Measurements from ENCODE around the gene SPACA9. TPM values are rescaled to one million over a fixed set of nuclear protein-coding genes. Genes with fewer than 3 reads are reported as not detected.

Gene SPACA9
- polyA plus RNA-seq, 4 donors = 6.2 to 10.5 (median 8.6) TPM

DNA sequence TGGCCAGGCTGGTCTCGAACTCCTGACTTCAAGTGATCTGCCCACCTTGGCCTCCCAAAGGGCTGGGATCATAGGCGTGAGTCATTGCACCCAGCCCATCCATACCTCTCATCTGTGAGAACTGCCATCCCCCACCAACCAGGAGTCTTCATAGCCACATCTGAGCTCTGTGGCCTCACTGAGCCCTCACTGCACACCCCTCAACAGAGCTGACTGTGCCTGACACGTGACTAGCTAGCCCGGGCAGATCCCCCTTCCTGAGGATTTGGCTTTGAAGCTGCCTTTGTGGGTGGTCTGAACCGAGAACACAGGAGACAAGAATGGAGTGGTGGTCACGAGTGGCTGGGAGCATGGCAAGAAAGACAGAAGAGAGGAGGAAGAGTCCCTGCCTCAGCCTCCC lies 16.2 kb upstream of the SPACA9 start:
- DNase-seq (ENCODE audit: low read depth in 4 of 4, low spot score in 3 of 4) = no peak

DNA sequence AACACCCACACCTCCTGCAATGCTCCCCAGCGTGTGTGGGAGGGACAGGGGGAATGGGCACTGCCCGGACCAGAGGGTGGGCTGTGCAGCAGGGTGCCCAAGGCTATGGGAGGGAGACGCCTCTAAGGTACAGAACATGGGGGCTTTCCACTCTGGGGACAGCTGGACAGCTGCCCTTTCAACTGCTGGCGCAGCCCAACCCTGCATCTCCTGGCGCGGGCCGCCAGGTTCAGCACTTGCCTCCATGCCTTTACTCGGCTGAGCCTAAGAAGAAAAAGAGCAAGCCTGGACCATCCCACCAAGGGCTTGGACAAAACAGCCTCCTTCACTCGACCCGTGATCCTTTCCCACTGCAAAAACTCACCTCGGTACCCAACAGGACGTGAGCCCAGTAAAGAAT lies 15.6 kb upstream of the SPACA9 start:
- DNase-seq (ENCODE audit: low read depth in 4 of 4, low spot score in 3 of 4) = no peak

DNA sequence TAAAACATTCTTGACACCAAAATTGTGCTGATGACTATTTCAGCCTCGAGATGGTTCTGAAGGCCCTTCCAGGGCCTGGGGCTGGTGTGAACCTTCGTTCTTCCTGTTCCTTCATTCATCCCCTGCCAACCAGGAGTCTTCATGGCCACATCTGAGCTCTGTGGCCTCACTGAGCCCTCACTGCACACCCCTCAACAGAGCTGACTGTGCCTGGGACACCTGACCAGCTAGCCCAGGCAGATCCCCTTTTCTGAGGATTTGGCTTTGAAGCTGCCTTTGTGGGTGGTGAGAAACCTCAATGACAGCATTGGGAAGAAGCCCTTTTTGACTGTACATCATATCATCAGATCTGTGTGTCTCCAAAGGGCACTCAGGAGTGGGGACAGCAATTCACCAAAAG lies 14.4 kb upstream of the SPACA9 start:
- no peak for DNase-seq (ENCODE audit: low read depth in 4 of 4, low spot score in 3 of 4)

DNA sequence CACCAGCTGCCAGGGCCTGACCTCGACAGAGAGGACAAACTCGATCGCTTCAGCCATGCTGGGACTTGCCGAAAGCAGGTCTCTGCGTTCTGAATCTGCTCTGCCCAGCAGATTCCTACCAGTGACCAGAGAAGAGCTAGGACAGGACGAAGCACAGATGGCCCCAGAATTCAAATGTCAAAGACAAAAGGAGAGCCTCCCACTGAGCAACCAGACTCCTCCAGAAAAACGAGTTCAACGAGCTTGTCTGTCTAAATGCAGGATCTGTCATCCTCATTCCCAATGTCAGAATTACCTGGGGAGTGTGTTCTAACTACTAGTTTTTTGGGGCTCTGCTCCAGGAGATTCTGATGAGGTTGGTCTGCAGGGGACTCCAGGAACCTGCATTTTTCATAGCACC lies 14.0 kb upstream of the SPACA9 start:
- no peak for DNase-seq (ENCODE audit: low read depth in 4 of 4, low spot score in 3 of 4)

DNA sequence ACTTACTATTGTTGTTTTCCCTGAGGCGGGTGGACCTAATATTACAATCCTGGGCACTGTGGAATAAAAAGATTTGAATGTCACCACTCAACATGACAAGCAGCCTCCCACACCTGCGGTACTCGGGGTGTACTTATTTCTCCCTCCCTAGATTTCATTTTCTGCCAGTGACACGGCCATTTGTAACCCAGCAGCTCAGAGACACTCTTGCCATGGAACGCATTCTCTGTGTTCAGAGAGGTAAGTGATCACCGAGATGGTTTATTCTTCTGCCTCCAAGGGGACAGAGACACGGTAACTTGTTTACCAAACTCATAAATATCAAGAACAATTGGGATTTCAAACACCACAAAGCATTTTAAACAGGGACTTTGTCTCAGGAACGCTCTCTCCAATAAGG lies 11.8 kb upstream of the SPACA9 start:
- no peak for DNase-seq (ENCODE audit: low read depth in 4 of 4, low spot score in 3 of 4)

DNA sequence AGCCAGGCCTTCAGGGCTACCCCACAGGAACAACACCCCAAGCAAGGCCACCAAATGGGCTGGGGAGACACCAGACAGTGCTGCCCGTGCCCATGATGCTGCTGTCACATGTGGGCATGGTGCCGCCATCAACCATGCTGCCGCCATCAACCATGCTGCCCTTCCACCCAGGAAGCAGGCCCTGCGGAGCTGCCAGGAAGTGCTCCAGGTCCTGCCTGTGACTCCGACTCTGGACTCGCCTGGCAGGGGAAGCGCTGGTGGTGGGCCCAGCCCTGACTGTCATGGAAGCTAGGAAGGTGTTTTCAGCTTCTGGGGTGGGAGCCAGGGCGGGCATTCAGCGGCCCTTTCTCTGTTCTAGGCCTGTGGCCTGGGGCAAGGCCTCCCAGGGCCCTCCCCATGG lies 9.4 kb upstream of the SPACA9 start:
- DNase-seq (ENCODE audit: low read depth in 4 of 4, low spot score in 3 of 4) = no peak

DNA sequence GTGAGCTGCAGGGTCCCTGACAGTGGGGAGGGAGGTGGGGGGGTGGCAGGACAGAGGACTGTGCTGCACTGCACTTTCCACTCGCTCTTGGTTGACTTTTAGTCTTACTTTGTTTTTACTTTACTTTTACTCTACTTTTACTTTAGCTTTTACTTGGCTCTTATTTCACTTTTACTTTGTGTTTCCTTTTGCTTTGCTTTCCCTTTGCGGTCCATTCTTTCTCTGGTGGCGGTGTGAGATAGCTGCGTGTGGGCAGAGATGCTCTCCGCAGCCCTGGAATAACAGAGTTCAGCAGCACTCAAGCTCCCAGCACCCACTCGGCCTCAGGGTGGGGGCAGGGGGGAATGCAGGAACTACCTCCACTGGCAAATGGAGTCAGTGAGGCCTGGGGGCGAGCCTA lies 5.3 kb upstream of the SPACA9 start:
- no peak for DNase-seq (ENCODE audit: low read depth in 4 of 4, low spot score in 3 of 4)

DNA sequence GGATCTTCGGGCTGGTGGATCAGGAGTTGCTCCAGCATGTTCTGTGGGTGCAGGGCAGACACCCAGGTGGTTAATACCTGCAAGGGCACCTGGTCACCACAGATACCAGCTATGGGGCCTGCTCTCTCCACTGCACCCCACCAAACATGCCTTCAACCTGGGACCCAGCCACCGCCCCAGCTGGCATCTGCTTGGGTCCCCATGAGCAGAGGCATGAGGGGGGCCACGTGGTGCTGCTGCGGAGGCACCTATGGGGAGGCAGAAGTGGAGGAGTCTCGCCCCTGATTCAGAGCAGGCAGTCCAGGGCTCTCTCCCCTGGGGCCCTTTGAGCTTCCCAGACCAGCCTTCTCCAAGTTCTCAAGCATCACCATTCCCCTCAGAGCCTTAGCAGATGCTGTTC lies 3.5 kb upstream of the SPACA9 start:
- no peak for DNase-seq (ENCODE audit: low read depth in 4 of 4, low spot score in 3 of 4)

DNA sequence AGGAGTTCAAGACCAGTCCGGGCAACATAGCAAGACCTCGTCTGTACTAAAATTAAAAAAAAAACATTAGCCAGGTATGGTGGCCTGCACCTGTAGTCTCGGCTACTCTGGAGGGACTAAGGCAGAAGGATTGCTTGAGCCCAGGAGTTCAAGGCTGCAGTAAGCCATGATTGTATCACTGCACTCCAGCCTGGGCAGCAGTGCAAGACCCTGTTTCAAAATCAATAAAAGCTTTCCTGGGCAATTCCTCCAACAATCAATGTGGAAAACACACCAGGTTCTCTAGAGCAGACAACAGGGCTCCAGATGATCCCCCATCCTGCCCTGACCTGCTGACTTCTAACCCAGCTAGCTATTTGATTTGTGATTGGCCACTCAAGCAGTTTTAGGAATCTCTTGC lies 1.8 kb upstream of the SPACA9 start:
- no peak for DNase-seq (ENCODE audit: low read depth in 4 of 4, low spot score in 3 of 4)

DNA sequence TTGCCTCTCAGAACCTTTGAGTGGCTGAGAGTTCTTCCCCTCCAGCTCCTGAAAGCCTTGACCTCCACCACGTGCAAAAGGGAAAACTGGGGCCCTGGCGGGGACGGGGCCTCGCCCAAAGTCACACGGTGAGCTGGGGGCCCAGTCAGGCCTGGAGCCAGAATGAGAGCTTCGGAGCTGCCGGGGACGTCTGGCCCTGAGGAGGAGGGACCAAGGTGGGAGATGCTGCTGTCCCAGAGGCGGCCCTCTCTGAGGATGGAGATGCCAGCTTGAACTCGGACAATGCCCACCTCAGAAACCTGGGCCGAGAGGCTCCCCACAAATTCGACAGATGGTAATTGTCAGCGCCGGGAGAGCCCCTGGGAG lies 1.3 kb upstream of the SPACA9 start:
- DNase-seq (ENCODE audit: low read depth in 4 of 4, low spot score in 3 of 4) = no peak

DNA sequence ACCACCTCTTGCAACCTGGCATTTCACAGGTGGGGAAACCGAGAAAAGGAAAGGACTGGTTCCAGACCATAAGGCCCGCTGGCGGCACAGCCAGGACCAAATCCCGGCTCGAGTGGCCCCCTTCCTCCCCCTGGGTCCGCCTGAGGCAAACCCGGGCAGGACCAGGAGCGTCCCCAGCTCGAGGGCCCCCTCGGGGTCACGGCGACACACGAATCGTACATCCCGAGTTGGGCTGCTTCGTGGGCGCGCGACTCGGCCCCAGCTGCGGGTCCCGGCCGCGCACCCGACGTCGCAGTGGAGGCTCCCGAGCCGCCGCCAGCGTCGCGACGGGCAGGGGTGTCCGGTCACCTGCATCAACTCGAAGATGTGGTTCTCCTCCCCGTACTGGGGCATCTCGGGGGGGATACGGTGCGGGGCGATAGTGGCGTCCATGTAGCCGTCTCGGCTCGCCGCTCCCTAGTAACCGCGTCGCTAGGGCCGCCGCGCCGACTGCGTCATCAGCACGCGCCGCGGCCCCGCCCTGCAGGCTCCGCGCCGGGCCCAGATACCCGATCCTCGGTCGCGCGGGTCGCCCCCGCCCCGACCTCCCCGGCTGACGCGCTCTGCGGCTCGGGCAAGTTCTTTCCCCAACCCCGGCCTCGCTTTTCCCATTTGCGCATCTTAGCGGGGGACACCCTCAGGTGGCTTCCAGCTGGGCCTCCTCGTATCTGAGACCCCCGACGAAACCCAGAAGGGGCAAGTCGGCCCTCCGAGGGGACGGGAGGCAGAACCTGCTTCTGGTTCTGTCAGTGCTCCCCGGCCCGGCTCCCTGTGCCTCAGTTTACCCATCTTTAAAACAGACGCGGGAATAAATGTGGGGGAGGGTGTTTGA lies 639 bp upstream of the SPACA9 start, which contains the start of gene AK8:
TSS of gene AK8 (minus strand) at position 461 of the 871 bp plus-strand sequence. CDS start at position 432, 29 bp downstream.
- peak; percentile 41 to 63 (median 56) for DNase-seq (ENCODE audit: low read depth in 4 of 4, low spot score in 3 of 4)

DNA sequence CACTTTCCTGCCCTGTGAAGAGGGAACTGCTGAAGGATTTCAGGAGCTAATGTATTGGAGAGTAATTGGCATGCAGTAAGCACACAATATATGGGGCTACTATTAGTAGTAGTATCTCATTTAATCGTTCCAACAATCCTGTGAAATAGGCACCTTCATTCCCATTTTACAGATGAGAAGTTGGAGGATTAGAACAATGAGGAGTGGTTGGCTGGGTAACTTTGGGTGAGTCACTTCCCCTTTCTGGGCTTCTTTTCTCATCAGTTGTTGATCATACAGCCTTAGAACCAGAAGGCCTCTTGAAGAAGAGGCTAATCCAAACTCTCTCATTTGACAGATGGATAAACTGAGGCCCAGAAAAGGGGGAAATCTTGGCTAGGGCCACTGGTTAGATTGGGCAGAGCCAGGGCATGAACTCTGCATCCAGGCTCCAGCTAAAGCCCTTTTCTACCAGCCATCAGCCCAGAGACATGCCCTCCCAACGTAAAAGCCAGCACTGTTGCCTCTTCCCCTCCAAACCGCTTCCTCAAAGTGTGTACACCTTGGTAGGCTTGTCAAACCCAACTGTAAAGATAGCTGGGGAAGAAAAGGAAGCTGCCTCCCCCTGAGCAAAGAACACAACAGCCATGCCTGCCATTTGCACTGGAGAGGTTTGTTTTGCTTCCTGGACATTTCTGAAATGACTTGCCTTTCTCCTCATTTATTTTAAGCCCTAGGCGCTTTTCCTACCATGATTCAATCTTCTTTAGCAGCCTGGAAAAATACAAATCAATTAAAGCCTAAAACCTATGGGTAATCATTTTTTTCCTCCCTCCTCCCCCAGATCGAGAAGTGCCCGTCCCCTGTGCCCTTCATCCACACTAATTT lies 992 bp downstream of the SPACA9 start:
- no peak for DNase-seq (ENCODE audit: low read depth in 4 of 4, low spot score in 3 of 4)

DNA sequence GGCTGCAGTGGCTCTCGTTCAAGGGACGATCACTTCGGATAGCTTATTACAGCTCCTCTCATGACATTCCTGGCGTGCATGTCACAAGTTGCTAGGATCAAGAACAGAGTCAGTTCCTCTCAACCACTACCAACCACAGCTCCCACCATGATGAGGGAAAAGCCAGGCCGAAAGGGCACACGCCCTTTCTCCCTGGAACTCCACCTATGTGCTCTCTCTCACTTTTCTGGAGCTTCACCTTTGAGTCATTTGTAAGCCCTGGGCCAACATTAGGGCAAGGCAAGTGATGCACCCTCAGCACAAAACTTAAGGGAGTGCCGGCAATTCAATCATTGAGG lies 1.6 kb downstream of the SPACA9 start:
- no peak for DNase-seq (ENCODE audit: low read depth in 4 of 4, low spot score in 3 of 4)

DNA sequence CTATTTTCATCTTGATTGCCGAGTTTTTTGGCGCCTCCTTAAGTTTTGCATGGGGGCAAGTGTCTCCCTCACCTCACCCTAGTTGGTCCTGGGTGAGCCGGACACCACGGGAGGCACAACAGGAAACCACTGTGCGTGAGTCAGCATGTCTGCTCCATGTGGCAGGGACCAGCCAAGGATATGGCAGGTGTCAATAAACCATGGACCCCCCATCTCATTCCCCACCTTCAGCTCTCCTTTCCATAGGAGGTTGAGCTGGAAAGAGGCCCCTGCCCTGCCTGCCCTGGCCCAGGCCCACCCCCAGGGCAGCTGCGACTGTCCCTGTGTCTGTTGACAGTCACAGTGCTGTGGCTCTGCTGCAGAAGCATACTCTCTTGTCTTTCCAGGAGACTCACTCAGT lies 3.1 kb downstream of the SPACA9 start:
- DNase-seq (ENCODE audit: low read depth in 4 of 4, low spot score in 3 of 4) = no peak

DNA sequence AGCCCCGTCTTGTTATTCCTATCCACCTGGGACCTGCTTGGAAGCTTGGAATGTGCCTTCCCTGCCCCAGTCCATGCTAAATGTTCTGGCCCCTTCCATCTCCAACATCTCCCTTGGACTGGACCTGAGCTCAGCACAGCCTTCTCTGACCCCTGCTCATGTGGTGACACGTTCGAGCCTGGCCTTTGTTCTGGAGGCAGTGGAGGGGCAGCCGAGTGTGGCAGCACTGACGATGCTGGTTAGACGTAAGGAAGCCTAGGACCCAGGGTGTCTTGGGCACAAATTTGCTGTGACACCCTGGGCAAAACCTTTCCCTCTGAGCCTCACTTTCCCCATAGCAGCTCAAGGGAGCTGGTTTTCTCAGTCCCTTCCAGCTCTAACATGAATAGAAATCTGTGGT lies 3.9 kb downstream of the SPACA9 start:
- no peak for DNase-seq (ENCODE audit: low read depth in 4 of 4, low spot score in 3 of 4)

DNA sequence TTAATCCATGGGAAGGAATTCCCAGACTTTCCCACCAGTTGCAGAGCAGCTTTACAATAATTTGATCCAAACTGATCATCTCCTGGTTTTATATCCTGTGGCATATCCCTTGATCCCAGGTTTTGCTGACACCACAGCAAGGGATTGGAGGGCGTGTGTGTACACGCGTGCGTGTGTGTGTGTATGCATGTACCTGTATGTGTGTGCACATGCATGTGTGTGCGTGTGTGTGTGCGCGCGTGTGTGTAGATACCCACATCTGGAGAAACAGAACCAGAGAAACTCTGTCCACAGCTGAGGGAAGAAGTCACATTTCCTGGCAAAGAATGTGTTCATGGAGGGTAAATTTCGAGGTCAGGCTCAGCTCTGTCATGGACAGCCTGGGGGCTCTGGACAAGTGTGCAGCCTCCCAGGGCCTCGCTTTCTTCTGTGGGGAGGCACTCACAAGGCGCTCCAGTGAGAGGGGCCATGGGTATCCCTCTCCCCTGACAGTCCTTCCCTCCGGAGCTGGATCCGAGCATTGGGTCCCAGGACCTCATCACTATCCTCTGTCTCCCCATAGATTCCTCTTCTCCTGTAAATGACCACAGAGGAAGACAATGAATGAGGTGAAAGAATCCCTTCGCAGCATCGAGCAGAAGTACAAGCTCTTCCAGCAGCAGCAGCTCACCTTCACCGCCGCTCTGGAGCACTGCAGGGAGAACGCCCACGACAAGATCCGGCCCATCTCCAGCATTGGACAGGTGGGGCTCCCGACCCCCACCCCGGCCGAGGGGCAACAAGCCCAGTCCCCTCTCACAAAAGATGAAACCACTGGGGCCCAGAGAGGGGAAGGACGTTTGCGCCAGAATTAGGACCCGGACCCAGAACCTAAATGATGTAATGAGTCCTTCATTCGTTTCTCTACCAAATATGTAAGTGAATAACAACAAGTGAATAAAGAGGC lies 4.9 kb downstream of the SPACA9 start:
- no peak for DNase-seq (ENCODE audit: low read depth in 4 of 4, low spot score in 3 of 4)

DNA sequence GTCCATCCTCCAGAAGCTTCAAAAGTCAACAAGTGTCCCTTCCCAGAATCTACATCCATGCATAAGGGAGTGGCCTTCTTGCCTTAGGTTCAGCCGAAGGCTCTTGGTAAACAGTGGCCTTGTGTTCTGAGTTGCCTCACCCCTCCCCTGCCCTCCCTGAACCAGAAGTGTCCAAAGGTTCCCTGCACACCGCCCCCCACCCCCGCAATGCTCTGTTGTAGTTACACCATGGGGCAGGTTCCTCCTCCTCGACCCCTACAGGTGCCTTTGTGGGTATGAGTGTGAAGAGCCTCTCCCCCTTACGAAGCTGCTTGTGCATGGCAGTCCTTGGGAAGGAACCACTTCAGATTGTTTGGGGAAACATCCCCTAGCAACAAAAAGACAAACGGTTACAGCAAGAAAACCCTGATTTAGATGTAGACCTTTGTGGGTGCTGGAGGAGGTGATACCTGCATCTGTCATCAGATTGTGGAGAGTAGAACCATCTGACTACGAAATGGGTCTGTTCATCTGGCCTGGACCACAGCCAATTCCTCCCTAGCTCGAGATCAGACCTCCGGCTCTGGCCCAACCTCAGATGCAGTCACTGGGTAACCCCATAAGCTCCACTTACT lies 7.1 kb downstream of the SPACA9 start:
- no peak for DNase-seq (ENCODE audit: low read depth in 4 of 4, low spot score in 3 of 4)

DNA sequence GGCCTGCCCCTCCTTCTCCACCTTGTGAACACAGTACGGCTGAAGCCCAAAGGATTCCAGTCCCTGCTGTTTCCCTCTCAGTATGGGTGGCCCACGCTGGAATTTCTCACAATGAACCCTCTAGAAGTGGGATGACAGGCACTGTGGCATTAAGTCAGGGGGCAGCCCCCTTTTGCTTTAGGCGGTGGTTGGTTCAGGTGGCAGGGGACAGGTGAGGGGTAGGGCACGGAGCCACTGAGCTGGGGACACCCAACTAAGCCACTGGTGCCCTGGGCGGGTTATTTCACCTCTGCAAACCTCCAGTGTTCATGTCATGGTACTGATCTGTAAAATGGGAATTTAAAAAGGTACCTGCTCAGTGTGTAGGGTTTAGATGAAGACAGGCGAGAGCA lies 7.6 kb downstream of the SPACA9 start:
- DNase-seq (ENCODE audit: low read depth in 4 of 4, low spot score in 3 of 4) = no peak

DNA sequence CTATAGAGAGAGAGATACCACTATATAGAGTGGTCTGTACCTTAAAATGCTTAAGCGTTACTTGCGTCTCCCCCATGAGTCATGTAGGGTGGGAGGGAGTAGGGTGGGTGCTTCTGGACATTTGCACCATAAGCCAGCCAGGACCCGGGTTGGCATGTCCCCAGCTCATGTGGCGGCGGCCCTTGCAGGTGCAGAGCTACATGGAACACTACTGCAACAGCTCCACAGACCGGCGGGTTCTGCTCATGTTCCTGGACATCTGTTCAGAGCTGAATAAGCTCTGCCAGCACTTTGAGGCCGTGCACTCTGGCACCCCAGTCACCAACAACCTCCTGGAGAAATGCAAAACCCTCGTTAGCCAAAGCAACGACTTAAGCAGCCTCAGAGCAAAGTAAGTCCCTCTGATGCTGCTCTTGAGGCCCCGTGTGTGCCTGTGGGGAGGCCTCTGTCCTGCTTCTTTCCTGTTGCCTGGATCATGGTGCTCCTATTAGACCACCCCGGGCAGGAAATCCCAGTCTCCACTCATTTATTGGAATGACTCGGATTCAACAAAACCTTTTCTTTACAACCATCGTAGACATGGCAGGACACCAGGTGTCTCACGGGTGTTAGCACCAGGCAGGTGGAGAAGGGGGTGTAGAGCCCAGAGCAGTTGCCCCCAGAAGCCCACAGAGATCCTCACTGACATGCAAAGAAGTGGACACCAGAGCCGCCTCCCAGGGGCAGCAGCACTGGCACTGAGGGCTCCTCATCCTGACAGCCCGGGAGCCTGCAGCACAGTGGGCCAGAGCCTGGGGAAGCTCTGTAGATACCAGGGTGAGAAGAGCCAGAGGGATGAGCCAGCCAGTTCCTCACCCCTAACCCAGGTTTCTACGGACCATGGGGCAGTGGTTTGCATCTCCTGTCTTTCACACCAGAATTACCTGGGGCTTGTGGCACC lies 8.8 kb downstream of the SPACA9 start:
- no peak for DNase-seq (ENCODE audit: low read depth in 4 of 4, low spot score in 3 of 4)
